GM23248 (cell line): Measurements from ENCODE around the gene GPX3. TPM values are rescaled to one million over a fixed set of nuclear protein-coding genes. Genes with fewer than 3 reads are reported as not detected.
A peak's percentile ranks its signal among the peaks of the same experiment; 100 is the strongest.

ENCODE experiments used
- DNase-seq: peaks from one replicate; pipeline ENCODE4 v3.0.0-alpha.2; 2015
- H2AFZ ChIP-seq: fragments of 200-600 bp; sonication (generic); 2 replicates; pipeline ENCODE4 v1.6.1; 2016; ENCODE audit warnings: antibody characterized with exemption
- H3F3A ChIP-seq: fragments of 200-600 bp; sonication (generic); 2 replicates; pipeline ENCODE4 v1.6.1; 2016; ENCODE audit warnings: mild to moderate bottlenecking, antibody characterized with exemption, mixed run types; ENCODE audit not compliant: insufficient read depth
- H3K27ac ChIP-seq: fragments of 200-600 bp; sonication (generic); 2 replicates; pipeline ENCODE4 v1.5.1; 2016; ENCODE audit warnings: mild to moderate bottlenecking
- H3K27me3 ChIP-seq: fragments of 200-600 bp; sonication (generic); replicated peaks from 2 replicates; pipeline ENCODE4 v1.6.1; 2016; ENCODE audit warnings: mild to moderate bottlenecking; ENCODE audit not compliant: insufficient read depth
- H3K36me3 ChIP-seq: fragments of 200-600 bp; sonication (generic); 2 replicates; pipeline ENCODE4 v1.6.1; 2016; ENCODE audit warnings: low read depth, mild to moderate bottlenecking
- H3K4me1 ChIP-seq: fragments of 200-600 bp; sonication (generic); 2 replicates; pipeline ENCODE4 v1.6.1; 2016; ENCODE audit warnings: mild to moderate bottlenecking; ENCODE audit not compliant: insufficient read depth
- H3K4me2 ChIP-seq: fragments of 200-600 bp; sonication (generic); one replicate; pipeline ENCODE4 v1.6.1; 2016; ENCODE audit warnings: mild to moderate bottlenecking; ENCODE audit not compliant: unreplicated experiment
- H3K4me3 ChIP-seq: fragments of 200-600 bp; sonication (generic); 2 replicates; pipeline ENCODE4 v1.5.1; 2016; ENCODE audit warnings: mild to moderate bottlenecking
- H3K79me2 ChIP-seq: fragments of 200-600 bp; sonication (generic); 2 replicates; pipeline ENCODE4 v1.6.1; 2016; ENCODE audit warnings: mild to moderate bottlenecking; ENCODE audit not compliant: insufficient read depth
- H3K9ac ChIP-seq: fragments of 200-600 bp; sonication (generic); 2 replicates; pipeline ENCODE4 v1.6.1; 2016; ENCODE audit warnings: mild to moderate bottlenecking
- H3K9me2 ChIP-seq: fragments of 200-600 bp; sonication (generic); 2 replicates; pipeline ENCODE4 v1.6.1; 2016; ENCODE audit warnings: mixed run types, mild to moderate bottlenecking, moderate library complexity; ENCODE audit not compliant: insufficient read depth
- H3K9me3 ChIP-seq: fragments of 200-600 bp; sonication (generic); one replicate; pipeline ENCODE4 v1.6.1; 2017; ENCODE audit warnings: low read depth
- H4K20me1 ChIP-seq: fragments of 200-600 bp; sonication (generic); 2 replicates; pipeline ENCODE4 v1.6.0; 2016; ENCODE audit not compliant: insufficient read depth
- EZH2 ChIP-seq: fragments of 200-600 bp; sonication (generic); IDR thresholded peaks from 2 replicates; pipeline ENCODE4 v1.6.1; 2018; ENCODE audit warnings: antibody characterized with exemption, mild to moderate bottlenecking; ENCODE audit not compliant: insufficient read depth, poor library complexity, severe bottlenecking
- EZH2phosphoT487 ChIP-seq: fragments of 200-600 bp; sonication (generic); IDR thresholded peaks from 2 replicates; pipeline ENCODE4 v1.6.1; 2018; ENCODE audit warnings: antibody characterized with exemption, moderate library complexity, mild to moderate bottlenecking, low read depth; ENCODE audit not compliant: insufficient read depth
- WGBS, 2 experiments: methylation state at CpG; one replicate each; pipeline ENCODE4 v1.1.6; 2015 to 2017; ENCODE audit warnings: low lambda C conversion rate in 2 of 2, low coverage in 1 of 2; ENCODE audit errors: missing lambda C conversion rate in 2 of 2; 5-methylcytosine and 5-hydroxymethylcytosine counted together
- in situ Hi-C: fragments of 300-500 bp; cut with MboI; formaldehyde crosslinking; loops from 2 replicates; pipeline ENCODE4 v1.15.0; 2020
- polyA plus RNA-seq: library from polyadenylated mRNA; unstranded; fragments of >200 nt; fragmentation: Nextera tagmentation; extraction: Ambion mirVana; gene quantifications from 2 replicates; pipeline ENCODE4 v1.2.1, GENCODE V29; 2016
- total RNA-seq: library from RNA; depleted of rRNA; stranded (reverse); fragments of >200 nt; shearing (Covaris generic); gene quantifications from 2 replicates; pipeline ENCODE4 v1.2.3, GENCODE V29; 2014

The GPX3 gene
- total and polyA plus RNA-seq, 2 experiments from 2014 or later, result 3.0 to 4.2 TPM

DNA sequence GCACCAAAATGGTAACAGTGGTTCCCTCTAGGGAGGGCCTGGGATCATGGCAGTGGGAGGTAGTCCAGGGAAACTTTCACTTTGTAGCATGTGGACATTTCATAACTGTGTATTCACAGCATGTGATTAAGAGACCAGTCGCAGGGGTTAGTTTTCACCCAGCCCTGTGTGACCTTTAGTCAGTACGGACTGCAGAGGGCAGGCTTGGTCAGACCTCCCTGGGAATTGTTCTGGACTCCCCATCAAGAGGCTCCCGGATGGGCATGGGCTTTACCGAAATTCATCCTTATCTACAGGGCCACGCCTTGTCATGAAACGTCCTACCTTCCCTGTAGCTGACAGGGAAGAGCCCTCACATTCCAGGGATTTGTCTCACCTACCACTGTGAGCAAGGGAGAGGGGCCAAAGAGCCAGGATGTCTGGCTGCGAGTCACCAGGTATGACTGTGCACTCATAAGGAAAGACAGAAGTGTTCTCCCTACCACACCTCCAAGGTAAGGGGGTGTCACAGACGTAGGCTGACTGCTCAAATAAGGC, 19.9 kb downstream of the GPX3 start:
- no peak for TF ChIP-seq EZH2phosphoT487
- Histone ChIP-seq H3K27me3 (no peaks in the 10 kb centered on the region), H4K20me1 (no peaks in the 10 kb centered on the region), H3F3A (peaks cover 21% of the 10 kb centered on the region), H3K79me2 (no peaks in the 10 kb centered on the region), H3K36me3 (peaks cover 12% of the 10 kb centered on the region; the same call in 1 of the 2 replicates), H3K9ac (0 out of 2 replicates have a peak overlapping the region, but pooled peaks have one; percentile 9), H3K27ac (no peak overlapping the region), H3K4me1 (peaks cover 36% of the 10 kb centered on the region), H3K9me2 (no peaks in the 10 kb centered on the region), H2AFZ (no peak overlapping the region), H3K4me2 (no peak overlapping the region), H3K4me3 (no peak overlapping the region), H3K9me3 (no peaks in the 10 kb centered on the region)
- in situ Hi-C loops, result no loop called here
- peak; percentile 44 for DNase-seq
- 70 to 71% methylated on average over 8 of the region's 8 CpGs for WGBS, 2 experiments

DNA sequence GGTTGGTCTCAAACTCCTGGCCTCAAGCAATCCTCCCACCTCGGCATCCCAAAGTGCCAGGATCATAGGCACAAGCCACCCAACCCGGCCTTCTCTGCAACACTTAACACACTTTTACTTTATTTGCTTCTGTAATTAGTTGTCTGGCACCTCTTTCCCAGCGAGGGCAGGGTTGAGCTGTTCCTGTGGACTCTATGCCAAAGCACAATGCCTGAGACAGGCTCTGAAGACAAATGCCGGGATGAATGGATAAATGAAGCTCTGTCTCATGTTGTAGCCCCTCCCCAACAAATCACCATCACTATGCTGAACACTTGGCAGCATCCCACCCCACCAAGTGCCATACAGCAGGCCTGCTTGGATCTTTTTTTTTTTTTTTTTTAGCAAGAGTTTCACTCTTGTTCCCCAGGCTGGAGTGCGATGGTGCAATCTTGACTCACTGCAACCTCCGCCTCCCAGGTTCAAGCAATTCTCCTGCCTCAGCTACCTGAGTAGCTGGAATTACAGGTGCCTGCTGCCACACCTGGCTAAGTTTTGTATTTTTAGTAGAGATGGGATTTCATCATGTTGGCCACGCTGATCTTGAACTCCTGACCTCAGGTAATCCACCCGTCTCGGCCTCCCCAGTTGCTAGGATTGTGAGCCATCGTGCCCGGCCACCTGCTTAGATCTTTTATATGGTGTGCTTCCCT, 21.3 kb downstream of the GPX3 start:
- H3K9me2 ChIP-seq, result no peaks in the 10 kb centered on the region
- 88% methylated on average over 11 of the region's 11 CpGs for WGBS, 2 experiments
- no peak overlapping the region for H3K4me3 ChIP-seq
- H3K4me1 ChIP-seq, result peaks cover 36% of the 10 kb centered on the region
- in situ Hi-C loops, result no loop called here
- H4K20me1 ChIP-seq, result no peaks in the 10 kb centered on the region
- no peaks in the 10 kb centered on the region for H3K27me3 ChIP-seq
- no peak for DNase-seq
- no peak overlapping the region for H2AFZ ChIP-seq
- H3K27ac ChIP-seq, result no peak overlapping the region
- no peak overlapping the region for H3K4me2 ChIP-seq
- no peaks in the 10 kb centered on the region for H3K79me2 ChIP-seq
- peaks cover 21% of the 10 kb centered on the region for H3F3A ChIP-seq
- H3K9me3 ChIP-seq, result no peaks in the 10 kb centered on the region
- H3K9ac ChIP-seq, result no peak overlapping the region
- no peak for TF ChIP-seq EZH2
- TF ChIP-seq EZH2phosphoT487, result no peak
- peaks cover 9% of the 10 kb centered on the region; the same call in 1 of the 2 replicates for H3K36me3 ChIP-seq

DNA sequence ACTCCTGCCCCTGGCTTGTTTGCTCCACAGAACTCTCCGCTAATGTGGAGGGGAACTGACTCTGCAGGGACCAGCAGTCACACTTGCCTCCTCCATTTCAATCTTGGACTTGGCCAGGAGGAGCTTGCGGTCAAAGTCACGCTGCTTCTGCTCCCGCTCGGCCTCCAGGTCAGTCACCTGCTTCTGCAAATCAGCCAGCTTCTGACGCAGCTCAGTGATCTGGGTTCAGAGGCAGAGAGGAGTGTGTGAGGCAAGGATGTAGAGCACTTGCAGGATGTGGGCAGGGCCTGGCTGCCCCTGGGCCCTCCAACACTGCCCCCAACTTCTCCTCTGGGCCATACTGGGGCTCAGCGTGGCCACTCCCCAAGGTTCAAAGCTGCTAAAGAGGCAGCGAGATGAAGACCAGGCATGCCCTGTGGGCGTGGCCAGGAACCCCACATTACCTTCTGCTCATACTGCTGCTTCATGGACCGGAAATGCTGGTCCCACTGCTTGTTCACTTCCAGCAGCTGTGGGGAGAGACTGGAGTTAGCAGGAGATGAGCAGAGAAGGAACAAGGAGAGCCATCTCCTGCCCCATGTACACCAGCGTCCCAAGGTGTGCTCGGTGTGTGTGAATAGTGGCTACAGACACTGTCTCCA, 22.2 kb downstream of the GPX3 start:
- no peaks in the 10 kb centered on the region for H3K79me2 ChIP-seq
- peaks cover 10% of the 10 kb centered on the region; the same call in 1 of the 2 replicates for H3K36me3 ChIP-seq
- H3K4me2 ChIP-seq, result no peak overlapping the region
- no peak for DNase-seq
- H3K9me2 ChIP-seq, result no peaks in the 10 kb centered on the region
- H3K27me3 ChIP-seq, result no peaks in the 10 kb centered on the region
- H3K9me3 ChIP-seq, result no peaks in the 10 kb centered on the region
- no peak overlapping the region for H3K9ac ChIP-seq
- in situ Hi-C loops, result no loop called here
- no peak for TF ChIP-seq EZH2
- TF ChIP-seq EZH2phosphoT487, result no peak
- no peak overlapping the region for H2AFZ ChIP-seq
- peaks cover 21% of the 10 kb centered on the region for H3F3A ChIP-seq
- no peak overlapping the region for H3K27ac ChIP-seq
- no peak overlapping the region for H3K4me3 ChIP-seq
- no peaks in the 10 kb centered on the region for H4K20me1 ChIP-seq
- H3K4me1 ChIP-seq, result peaks cover 31% of the 10 kb centered on the region
- WGBS, 2 experiments, result 93 to 99% methylated on average over 12 of the region's 12 CpGs

DNA sequence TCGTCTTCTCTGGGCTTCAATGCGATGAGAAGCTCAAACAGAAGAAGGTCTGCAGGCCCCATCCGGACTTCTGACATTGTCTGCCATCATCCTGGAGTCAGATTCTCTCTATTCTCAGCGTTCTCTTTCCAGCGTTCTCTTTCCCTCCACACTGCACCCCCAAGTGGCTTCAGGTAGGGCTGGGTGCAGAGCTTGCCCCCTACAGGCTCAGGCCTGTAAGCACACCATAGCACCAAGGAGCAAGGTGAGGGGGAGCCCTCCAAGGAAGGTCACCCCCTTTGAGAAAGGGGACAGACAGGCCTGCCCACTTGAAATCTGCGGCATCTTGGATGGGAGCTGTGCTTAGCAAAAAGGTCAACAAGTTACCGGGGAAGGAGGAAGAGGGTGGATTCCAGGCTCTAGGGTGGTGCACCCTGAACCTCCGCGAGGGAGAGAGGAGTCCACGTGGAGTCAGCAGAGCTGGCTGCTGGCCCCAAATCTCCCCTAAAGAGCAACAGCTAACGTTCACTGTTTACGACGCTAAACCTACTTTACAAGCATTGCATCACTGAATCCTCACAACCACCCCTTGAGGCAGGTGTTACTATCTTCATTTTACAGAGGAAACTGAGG, 27.5 kb downstream of the GPX3 start:
- no peak overlapping the region for H3K4me2 ChIP-seq
- H4K20me1 ChIP-seq, result no peaks in the 10 kb centered on the region
- no peaks in the 10 kb centered on the region for H3K79me2 ChIP-seq
- in situ Hi-C loops, result no loop called here
- no peak overlapping the region for H3K9ac ChIP-seq
- 70% methylated on average over 13 of the region's 13 CpGs for WGBS, 2 experiments
- peaks cover 22% of the 10 kb centered on the region; the same call in 1 of the 2 replicates for H3K36me3 ChIP-seq
- DNase-seq, result peak; percentile 54
- no peaks in the 10 kb centered on the region for H3K9me3 ChIP-seq
- no peaks in the 10 kb centered on the region for H3K4me1 ChIP-seq
- H3K4me3 ChIP-seq, result no peak overlapping the region
- H2AFZ ChIP-seq, result no peak overlapping the region
- H3K27me3 ChIP-seq, result no peaks in the 10 kb centered on the region
- TF ChIP-seq EZH2phosphoT487 (no peak), EZH2 (no peak)
- H3F3A ChIP-seq, result no peaks in the 10 kb centered on the region
- no peaks in the 10 kb centered on the region for H3K9me2 ChIP-seq
- H3K27ac ChIP-seq, result no peak overlapping the region
